HG03175 (cell line): ENCODE measurements around the gene NOL6.
"Not testable (repeated sequence)": the region's sequence is repeated elsewhere in the genome, so short reads cannot be mapped to it uniquely, and the experiment has no call there.

Experiments used
- ATAC-seq: cut with Tn5 transposase; IDR thresholded peaks from one replicate; pipeline ENCODE4 v1.9.1; 2021; ENCODE audit warnings: mild to moderate bottlenecking, moderate library complexity; ENCODE audit not compliant: unreplicated experiment

NOL6 gene

DNA sequence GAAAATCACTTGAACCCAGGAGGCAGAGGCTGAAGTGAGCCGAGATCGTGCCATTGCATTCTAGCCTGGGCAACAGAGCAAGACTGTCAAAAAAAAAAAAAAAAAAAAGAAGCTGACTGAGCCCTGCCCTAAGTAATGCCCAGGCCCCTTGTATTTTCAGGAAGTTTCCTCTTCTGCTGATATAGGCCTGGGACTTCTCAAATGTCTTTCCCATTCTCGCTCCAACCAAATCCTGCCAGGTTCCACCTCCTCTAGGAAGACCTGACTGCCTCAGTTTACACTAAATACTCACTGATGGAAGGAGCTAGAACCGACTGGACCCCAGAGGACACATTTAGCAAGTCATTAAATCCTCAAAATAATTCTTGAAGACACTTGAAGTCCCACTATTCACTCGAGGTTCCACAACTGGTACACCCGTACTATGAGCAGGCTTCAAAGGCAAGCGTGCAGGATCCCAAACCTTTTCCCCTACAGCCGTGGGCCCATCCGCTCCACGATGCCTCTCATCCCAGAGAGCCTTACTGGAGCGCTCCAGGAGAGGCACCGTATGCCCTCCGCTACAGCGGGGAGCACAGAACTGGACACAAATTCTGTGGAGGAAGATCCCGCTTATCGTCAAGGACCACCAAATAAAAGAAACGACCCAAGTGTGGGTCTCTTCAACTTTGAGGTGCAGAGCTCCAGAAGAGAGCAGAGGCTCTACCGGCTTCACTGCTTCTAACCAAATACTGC is 676 bp downstream of the NOL6 start:
- no peak for ATAC-seq

DNA sequence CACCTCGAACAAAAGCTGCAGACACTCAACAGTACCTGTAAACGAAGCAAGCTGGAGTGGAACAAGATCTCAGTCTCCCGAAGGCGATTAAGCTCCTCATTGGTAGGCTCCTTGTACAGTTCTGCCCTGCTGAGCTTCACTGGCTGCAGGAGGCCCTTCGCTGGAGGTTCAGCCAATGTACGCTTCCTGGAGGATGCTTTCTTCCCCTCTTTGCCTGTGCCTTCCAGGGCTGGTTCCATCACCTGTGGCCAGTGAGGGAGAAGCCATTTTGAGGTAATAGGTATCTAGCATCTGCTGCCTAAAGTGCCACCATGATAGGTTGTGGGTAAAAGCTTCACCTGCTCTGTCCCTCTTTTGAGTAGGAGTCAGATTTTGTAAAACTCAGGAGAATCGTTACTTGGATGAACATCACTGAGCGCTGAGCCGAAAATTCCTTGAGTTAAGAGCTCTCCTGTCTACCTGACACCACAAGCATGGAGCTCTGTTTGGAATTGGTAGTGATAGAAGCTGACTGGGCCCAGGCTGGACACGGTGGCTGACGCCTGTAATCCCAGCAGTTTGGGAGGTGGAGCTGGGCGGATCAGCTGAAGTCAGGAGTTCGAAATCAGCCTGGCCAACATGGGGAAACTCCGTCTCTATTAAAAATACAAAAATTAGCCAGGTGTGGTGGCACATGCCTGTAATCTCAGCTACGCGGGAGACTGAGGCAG is 1.4 kb downstream of the NOL6 start:
- ATAC-seq = no peak

DNA sequence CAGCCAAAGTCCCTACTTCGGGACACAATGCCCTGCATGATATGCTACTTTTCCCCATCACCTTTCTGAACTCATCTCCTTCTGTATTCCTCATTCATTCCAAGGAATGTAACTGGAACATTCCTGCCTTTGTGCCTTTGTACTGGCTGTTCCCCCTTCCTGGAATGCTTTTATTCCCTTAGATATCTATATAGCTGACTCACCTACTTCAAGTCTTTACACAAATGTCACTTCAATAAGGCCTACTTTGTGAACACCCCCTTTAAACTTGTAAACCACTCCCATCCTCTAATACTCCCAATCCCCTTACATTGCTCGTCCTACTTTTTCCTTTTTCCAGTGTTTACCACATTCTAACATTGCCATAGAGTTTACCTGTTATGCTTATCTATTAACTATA is 2.4 kb downstream of the NOL6 start:
- no peak for ATAC-seq

DNA sequence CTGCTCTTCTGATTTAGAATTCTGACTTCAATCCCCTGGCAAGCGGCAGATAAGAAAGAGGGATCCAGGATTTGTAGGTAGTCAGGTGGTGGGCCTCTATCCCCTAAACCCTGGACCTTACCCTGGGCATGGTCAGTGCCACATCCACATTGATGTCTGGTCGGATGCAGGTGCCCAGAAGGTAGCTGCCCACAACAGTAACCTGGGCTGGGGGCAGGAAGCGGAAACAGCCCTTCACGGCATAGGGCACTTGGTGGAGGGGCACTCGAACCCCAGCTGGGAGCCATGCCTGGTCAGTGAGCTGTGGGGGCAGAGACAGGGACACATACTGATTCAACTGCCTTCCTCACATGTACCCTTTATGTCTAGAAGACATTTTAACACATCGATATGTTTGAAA is 3.8 kb downstream of the NOL6 start:
- no peak for ATAC-seq

DNA sequence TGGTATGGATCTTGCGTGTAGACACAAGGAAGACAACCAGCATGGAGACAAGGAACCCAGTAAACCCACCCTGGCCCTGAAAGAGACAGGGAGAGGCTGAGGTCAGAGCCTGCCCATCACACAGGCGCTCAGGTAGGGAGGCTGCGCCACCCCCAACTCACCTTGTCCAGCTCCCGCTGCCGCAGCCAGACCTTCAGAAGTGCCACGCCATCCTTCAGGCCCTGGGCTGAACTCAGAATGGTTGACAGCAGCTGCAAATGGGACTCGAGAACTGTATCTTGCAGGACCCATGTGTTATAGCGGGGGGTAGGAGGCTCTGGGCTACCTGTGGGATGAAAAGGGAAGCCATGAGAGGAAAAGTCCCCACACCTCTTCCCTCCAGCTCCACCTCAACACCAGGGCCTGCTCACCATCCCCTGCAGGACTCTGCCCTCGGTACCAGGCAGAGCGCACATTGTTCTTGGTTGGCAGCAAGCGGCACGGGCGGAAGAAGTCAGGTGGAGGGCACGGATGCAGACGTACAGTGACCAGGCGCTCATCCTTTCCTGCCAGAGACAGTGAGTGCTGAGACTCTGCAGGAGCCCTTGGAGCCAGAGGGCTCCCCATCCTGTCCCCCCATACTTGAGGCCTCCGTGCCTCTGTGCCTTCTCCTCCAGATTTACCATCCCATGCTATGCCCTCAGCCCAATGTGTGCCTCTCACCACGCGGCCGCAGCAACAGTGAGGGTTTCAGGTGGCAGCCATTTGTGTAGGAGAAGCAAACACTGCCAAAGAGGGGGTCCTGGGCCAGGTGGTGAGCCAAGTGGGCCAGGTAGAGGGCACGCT is 4.7 kb downstream of the NOL6 start:
- ATAC-seq = no peak

DNA sequence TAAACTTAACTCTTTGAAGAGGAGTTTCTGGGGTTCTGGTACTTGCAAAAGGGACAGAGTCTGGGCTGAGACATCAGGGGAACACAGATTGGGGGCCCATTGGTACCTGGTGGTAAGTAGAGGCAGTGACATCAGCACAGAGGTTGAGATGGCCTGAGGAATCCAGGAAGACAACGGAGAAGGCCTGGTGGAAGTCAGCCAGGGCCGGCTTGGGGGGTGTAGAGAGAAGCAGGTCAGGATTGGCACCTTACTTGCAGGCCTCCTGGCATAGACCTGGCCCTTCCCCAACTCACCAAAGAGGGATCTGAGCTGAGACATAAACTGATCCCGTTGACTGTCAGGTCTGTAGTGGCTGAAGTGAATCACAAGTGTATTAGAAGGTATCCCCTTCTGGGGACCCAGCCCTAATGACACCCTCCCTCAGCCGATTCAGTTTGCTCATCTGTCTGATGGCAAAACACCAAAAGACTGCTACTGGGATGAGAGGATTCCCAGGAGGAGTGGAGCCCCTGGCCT is 5.5 kb downstream of the NOL6 start:
- no peak for ATAC-seq

DNA sequence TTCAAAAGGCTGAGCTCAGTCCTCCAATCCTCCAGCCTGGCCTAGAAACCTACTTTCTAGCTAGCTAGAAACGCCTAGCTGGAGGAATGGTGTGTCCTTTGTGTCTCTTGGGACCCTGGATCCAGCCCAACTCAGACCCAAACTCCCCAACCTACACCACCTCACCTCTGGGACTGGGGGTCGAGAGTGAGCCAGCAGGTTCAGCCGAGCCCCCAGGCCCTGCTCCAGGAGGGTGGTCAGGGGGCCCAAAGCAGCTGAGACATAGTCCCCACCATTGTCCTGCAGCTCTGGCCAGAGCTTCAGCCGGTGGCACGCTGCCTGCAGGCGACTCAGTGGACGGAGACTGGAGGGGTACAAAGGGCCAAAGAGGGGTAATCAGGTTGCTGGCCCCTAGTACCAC is 6.2 kb downstream of the NOL6 start:
- no peak for ATAC-seq

DNA sequence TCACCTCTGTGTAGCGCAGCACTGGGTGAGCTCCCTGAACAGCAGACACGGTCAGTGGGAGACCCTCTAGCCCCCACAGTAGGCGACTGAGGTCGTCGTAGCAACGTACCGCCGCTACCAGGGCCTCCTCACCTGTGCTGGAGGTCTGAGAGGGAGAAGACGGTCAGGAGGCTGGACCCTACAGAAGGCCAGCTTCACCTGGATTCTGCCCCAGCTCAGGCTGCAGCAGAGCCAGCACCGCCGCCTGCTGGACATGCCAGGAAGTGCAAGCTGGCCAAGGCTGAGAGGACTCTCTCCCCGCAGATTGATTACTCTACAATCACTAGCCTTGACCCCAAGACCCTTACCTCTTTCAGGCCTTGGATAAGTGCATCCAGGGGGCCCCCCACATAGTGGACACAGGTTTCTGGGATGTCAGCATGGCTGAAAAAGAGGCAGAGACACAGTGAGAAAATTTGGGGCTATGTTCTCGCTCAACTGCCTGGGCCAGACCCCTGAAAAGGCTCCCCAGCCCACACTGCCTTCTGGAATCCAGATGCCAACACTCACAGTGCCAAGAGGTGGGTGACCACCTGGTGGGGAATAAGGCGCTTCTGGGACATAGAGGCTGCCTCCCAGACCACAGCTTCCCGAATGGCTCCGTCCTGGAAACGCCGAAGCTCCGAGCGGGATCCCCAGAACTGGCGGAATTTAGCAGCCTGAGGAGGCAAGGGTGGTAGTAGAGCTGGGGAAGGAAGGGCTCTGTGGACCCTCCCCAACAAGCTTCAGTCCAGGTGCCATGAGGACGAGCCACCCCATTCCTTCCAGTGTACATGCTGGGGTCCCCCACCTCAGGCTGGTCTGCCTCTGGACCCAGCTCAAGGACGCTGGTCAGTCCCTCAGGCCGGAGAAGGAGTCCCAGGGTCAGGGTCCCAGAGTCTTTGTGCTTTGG is 6.9 kb downstream of the NOL6 start:
- ATAC-seq = no peak

DNA sequence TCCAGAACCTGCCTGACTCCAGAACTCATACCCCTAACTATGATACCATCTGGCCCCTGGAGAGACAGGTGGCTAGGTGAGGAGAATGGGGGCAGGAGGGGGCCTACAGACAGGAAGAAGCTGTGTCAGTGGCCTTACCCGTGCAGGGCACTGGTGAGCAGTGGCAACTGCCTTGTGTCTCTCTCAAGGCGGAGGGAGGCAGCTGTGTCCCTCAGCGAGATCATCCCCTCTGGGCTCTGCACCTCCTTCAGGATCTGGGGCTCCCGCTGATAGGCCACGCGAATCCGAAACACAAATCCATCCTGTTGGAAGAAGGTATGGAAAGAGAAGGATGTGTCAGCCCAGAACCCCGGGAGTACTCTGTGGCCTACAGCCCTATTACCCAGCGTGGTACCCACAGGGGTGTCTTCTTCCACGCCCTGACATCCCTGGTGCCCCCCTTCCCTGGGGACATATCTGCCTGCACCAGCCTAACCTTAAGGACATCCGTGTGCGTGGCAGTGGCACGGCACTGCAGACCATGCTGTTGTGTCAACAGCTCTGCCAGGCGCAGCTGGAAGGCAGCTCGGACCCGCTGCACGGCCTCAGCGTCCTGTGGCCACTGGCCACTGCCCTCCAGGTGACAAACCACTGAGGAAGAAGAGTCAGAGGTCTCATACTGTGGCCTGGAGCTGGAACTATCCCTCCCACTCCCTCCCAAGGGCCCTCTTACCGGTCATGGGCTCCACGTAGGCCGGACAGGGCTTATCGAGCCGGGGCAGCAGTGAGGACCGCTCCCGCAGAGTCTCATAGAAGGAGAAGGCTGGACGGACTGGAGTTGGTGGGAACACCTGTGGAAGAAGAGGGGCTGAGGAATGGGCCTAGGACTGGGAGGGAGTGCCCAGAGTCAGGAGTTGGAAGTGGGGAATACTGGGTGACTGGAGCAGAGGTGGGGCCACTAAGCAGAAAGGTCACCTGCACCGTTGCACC is 7.8 kb downstream of the NOL6 start:
- ATAC-seq = no peak

DNA sequence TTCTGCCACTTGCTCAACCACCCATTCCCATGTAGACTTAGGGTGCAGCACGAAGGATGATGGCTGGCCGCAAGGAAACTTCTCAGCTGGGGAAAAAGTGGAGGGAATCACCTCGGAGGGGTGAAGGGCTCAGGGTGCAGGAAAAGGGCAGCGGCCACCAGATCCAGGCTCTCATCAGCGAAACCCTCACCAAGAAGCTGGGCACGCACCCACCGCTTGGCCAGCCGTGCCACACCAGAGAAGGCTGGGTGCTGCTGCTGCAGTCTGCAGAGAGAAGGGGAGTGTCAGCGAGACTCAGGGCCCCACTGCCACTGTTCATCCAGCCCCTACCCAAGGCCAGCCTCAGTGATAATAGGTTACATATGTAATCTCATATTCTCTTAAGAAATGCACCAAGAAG is 8.6 kb downstream of the NOL6 start:
- no peak for ATAC-seq

DNA sequence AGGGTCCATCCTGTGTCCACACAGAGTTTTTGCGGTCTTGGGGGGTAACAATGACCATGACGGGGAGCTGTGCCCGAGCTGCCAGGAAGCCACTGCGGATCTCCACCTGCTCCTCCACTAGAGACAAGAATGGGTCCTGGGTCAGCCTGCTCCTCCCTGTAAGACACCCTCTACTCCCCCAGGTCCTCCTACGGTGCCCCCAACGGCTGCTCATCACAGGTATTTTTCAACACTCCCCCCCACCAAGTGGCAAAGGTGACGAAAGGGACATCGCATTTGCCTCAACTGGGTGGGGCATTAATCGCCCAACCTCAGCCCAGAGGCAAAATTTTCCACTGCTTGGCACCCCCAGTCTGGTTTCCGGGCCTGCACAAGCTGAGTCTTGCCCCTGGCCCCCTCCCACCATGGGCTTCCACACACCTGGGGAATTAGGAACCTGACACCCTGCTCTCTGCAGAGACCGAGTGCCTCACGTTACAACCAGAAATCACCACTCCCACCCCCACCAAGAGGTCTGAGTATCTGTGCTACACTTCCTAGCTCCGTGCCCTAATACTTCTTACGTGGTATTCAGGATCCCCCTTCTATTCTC is 9.6 kb downstream of the NOL6 start:
- ATAC-seq = no peak

DNA sequence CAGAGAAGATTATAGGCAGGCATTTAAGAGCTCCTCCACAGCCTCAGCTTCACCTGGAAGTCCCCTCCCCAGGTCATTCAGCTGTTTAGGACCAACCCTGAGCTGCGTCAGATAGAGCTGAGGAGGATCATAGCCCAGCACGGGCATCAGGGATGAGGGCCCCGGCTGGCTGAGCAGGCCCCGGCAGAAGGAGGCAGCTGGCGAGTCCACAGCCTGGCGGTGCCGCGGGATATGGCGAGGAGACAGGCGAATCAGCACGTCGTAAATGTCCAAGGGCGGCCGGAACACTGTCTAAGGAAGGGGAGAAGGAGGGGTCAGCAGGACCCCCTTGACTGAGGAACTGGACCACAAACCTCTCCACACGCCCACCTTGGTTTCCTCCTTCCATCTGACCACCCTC is 10.6 kb downstream of the NOL6 start:
- ATAC-seq = no peak

DNA sequence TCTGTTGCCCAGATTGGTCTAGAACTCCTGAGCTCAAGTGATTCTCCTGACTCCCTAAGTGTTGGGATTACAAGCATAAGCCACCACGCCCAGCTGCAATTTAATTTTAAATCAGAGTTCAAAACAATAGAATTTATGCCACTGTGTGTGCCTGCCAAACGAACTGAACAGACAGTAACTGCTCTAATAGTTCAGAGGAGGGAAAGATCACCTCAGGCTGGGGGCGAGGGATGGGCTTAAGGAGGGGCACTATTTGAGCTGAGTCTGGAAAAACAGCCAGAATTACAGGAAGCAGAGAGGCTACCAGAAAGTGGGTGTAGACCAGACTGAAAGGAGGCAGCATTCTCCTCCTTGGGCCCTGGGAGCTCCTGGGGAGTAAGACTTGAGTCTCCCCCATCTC is 12.2 kb downstream of the NOL6 start:
- no peak for ATAC-seq

DNA sequence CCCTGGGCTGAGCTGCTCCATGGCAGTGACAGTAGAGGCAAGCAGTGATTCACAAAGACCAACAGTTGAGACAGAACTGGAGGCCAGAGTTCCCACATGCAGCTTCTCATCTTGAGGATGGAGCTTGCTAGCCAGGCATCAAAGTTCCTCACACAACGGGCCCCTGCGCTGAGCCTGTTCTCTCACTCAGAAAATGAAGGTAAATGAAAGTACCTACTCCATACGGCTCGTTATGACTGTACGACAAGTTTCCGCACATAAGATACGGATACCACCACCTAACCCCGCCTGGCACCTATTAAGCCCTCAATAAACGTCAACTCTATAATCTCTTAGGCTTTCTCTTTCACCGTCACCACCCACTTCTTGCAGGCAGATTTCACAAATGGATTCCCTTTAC is 12.9 kb downstream of the NOL6 start:
- no peak for ATAC-seq

DNA sequence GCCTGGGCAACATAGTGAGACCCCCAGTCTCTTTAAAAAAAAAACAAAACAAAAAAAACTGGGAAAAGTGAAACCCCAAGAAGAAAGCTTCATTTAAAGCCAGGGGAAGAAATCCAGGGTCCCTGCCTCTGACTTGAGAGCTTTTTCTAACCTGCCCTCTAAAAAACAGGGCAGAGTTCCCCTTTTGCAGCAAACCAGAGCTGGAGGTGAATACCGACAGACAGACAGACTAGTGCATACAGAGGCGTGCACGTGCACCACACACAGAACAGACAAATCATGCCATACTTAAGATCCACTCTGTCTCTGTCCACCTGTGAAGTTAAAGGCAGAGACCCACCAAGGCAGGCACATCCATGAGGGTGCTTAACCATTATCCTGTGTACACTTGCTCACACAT is 14.6 kb downstream of the NOL6 start:
- ATAC-seq = no peak

DNA sequence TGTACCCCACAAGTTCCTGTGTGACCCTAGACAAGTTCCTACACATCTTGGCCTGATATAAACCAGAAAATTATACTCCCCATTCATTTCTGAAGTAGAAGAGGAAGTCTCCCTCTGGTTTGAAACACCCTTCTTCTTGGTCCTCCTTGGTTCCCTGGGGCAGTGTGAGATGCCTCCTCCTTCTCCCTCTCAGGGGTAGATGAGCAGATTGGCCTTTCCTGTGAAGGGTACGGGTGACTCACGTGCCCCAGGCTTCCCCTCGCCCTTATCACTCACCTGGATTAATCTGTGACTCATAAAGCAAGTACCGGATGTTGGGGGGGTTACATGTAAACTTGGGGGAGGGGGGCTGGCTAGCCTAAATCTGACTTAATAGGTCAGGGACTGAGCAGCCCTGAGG is 15.3 kb downstream of the NOL6 start:
- ATAC-seq = peak; percentile 33

DNA sequence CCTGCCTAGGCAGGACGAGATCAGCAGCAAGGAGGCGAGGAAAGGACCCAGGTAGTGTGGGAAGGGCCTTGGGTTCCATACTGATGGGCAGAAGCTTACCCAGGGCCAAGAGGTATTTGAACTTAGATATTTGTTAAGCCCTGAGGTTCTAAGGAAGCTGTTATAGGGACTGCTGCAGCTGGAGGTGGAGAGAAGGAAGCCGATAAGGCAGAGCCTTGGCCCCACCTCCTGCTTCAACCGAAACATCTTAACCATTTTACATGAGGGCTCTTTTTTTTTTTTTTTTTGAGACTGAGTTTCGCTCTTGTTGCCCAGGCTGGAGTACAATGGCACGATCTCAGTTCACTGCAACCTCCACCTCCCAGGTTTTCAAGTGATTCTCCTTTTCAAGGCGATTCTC is 17.8 kb downstream of the NOL6 start:
- ATAC-seq = no peak

DNA sequence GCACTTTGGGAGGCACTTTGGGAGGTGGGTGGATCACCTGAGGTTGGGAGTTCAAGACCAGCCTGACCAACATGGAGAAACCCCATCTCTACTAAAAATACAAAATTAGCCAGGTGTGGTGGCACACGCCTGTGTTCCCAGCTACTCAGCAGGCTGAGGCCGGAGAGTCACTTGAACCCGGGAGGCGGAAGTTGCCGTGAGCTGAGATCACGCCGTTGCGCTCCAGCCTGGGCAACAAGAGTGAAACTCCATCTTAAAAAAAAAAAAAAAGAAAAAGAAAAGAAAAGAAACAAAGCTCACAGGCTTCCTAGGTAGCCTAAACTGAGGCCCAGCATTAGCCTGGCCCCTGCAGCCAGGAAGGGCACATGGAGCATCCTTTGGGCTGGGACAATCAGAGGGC is 18.3 kb downstream of the NOL6 start:
- ATAC-seq = not testable (repeated sequence)

DNA sequence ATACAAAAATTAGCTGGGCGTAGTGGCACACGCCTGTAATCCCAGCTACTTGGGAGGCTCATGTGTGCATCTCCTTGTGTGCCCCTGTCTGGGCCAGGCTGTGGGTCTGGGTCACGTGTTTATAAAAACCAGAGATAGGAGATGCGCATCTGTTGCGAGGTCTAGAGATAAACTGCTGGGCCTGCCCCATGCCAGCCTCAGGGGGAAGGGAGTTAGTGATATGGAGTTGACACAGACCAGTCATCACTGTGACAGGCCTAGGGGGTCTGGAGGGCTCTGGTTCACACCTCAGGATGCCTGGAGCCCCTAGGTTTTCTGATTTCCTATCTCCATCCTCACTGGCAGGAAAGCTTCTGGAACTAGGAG is 19.1 kb downstream of the NOL6 start:
- ATAC-seq = not testable (repeated sequence)
